MCF 10A (cell line): ENCODE results near the gene GPR132. TPM values are rescaled to one million over a fixed set of nuclear protein-coding genes. Genes with fewer than 3 reads are reported as not detected.

ENCODE experiments used
- BruUV-seq: library from RNA; stranded (reverse); fragments of 400-500 nt; replicated peaks from 2 replicates; lab custom pipeline; 2021; lab: Mats Ljungman, UMichigan
- CTCF ChIA-PET: fragments of 300-600 bp; sonication (Branson Sonifier 250); formaldehyde crosslinking; extraction: SDS; loops from one replicate; lab custom pipeline; 2021; ENCODE audit warnings: antibody characterized with exemption, inconsistent platforms; lab: Yijun Ruan, JAX
- POLR2A ChIA-PET: fragments of 300-600, 350-650 bp; sonication (Branson Sonifier 250); formaldehyde crosslinking; extraction: SDS; loops from one replicate; lab custom pipeline; 2020; ENCODE audit warnings: antibody characterized with exemption, inconsistent platforms; lab: Yijun Ruan, JAX
- DNase-seq: peaks from one replicate; pipeline ENCODE4 v3.0.0-alpha.2; 2018; ENCODE audit not compliant: unreplicated experiment
- H3K27ac Mint-ChIP-seq: one replicate; pipeline ENCODE4 v1.8.0; 2022; ENCODE audit warnings: mild to moderate bottlenecking, low read depth, mixed read lengths; ENCODE audit not compliant: unreplicated experiment
- H3K27me3 Mint-ChIP-seq: one replicate; pipeline ENCODE4 v1.8.0; 2022; ENCODE audit warnings: mixed read lengths; ENCODE audit not compliant: insufficient read depth, unreplicated experiment
- H3K36me3 Mint-ChIP-seq: one replicate; pipeline ENCODE4 v1.8.0; 2022; ENCODE audit warnings: mild to moderate bottlenecking, moderate library complexity, mixed read lengths; ENCODE audit not compliant: insufficient read depth, unreplicated experiment
- H3K4me1 Mint-ChIP-seq: one replicate; pipeline ENCODE4 v1.8.0; 2022; ENCODE audit warnings: mixed read lengths; ENCODE audit not compliant: insufficient read depth, unreplicated experiment
- H3K4me3 Mint-ChIP-seq: one replicate; pipeline ENCODE4 v1.8.0; 2022; ENCODE audit warnings: mild to moderate bottlenecking, moderate library complexity, mixed read lengths; ENCODE audit not compliant: unreplicated experiment
- H3K9me3 Mint-ChIP-seq: one replicate; pipeline ENCODE4 v1.8.0; 2022; ENCODE audit warnings: mixed read lengths; ENCODE audit not compliant: unreplicated experiment
- intact Hi-C: fragments of 100-400 bp; cut with micrococcal nuclease; formaldehyde crosslinking; loops from 2 replicates; pipeline ENCODE4 v1.14.1; 2022
- total RNA-seq: library from RNA; stranded (reverse); gene quantifications from 2 replicates; pipeline ENCODE4 v1.2.3, GENCODE V29; 2022
- TF ChIP-seq, protein P1 (sequence below): fragments of 200-600 bp; IDR thresholded peaks from one replicate; pipeline ENCODE4 v1.8.0; 2022; ENCODE audit warnings: antibody characterized with exemption, mild to moderate bottlenecking; ENCODE audit not compliant: unreplicated experiment

Gene GPR132
- total RNA-seq, 1 experiment from 2014 or later, result 0.42 TPM

DNA sequence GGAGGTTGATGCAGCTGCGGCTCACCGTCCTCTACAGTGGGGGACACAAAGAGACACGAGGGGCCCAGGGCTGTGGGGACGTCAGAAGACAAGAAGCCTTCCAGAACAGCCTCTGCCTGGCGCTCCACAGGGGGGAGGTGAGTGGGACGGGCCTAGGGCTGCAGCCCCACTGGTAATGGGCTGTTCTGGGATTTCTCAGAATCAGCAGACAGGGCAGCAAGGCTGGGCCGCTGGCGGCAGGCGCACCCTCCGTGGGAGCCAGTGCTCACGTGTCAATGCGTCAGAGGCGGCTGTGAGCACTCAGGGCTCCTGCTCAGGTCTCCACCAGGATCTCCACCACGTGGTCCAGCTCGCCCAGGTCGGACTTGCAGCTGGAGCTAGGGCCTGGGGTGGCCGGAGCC is 54.3 kb downstream of the GPR132 start:
- no peak for DNase-seq
- intact Hi-C loops, result no loop called here
- CTCF ChIA-PET, result interaction anchor here (0.5 to 0.7 kb wide), 3 partner anchors 24 to 341 kb away, joined by 3 to 6 read pairs (median 3); no protein-coding TSS in a partner anchor
- TF ChIP-seq, protein P1, sequence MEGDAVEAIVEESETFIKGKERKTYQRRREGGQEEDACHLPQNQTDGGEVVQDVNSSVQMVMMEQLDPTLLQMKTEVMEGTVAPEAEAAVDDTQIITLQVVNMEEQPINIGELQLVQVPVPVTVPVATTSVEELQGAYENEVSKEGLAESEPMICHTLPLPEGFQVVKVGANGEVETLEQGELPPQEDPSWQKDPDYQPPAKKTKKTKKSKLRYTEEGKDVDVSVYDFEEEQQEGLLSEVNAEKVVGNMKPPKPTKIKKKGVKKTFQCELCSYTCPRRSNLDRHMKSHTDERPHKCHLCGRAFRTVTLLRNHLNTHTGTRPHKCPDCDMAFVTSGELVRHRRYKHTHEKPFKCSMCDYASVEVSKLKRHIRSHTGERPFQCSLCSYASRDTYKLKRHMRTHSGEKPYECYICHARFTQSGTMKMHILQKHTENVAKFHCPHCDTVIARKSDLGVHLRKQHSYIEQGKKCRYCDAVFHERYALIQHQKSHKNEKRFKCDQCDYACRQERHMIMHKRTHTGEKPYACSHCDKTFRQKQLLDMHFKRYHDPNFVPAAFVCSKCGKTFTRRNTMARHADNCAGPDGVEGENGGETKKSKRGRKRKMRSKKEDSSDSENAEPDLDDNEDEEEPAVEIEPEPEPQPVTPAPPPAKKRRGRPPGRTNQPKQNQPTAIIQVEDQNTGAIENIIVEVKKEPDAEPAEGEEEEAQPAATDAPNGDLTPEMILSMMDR, result no peak
- H3K27me3 Mint-ChIP-seq, result no peaks in the 10 kb centered on the region
- peaks cover 58% of the 10 kb centered on the region for H3K36me3 Mint-ChIP-seq
- H3K27ac Mint-ChIP-seq, result no peak overlapping the region
- no peak overlapping the region for H3K4me3 Mint-ChIP-seq
- no TSS peak for BruUV-seq
- peaks cover 19% of the 10 kb centered on the region for H3K4me1 Mint-ChIP-seq
- no peaks in the 10 kb centered on the region for H3K9me3 Mint-ChIP-seq
- POLR2A ChIA-PET, result no interaction called here

DNA sequence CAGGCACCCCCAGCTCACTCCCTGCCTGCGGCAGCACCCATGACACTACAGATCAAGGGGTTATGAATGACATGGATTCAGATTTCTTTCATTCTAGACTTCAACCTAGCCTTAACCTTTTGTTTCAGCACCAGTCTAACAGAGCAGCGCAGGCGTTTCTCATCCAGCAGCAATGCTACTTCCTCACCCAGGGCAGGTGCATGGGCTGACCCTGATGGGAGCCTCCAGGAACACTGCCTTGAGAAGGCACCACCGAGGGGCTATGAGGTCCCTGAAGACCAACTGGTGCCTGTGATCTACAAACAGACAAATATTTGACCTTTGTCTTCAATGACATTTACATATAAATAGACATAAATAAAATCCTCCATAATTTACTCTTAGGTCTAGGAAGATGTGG is 55.1 kb downstream of the GPR132 start:
- DNase-seq, result no peak
- BruUV-seq, result TSS peak; percentile 19
- CTCF ChIA-PET, result no interaction called here
- H3K27ac Mint-ChIP-seq, result no peak overlapping the region
- H3K36me3 Mint-ChIP-seq, result peaks cover 52% of the 10 kb centered on the region
- no peaks in the 10 kb centered on the region for H3K27me3 Mint-ChIP-seq
- TF ChIP-seq, protein P1, result no peak
- no peaks in the 10 kb centered on the region for H3K9me3 Mint-ChIP-seq
- intact Hi-C loops, result no loop called here
- peaks cover 18% of the 10 kb centered on the region for H3K4me1 Mint-ChIP-seq
- no peak overlapping the region for H3K4me3 Mint-ChIP-seq
- POLR2A ChIA-PET, result no interaction called here

DNA sequence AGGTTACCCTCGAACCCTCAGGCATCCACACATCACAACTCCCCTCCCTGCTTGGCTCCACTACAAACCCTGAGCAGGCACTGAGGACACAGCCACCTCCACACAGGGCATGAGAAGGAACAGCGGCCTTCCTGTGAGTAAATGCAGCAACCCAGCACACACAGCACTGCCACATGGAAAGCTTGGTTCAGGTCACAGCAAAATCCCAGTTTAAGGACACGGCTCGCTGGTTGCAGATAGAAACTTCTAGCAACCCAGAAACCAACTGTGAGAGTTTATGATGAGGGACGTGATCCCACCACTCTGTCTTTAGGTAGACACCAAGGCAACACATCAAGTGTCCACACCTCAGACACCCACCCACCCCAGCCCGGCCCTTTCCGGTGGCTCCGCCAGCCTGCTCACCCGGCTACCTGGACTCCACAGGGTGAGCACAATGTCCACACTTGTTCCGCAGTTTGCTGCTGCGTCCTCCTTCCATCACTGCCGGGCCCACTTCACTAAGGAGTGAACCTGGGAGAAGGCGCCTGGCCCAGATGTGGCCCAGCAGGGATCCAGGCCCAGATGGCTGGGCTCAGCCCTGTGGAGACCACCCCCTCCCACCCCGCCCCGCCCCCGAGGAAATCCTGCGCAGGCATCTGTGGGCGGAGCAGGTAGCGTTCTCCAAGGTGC is 57.5 kb downstream of the GPR132 start:
- TF ChIP-seq, protein P1, result no peak
- Mint-ChIP-seq H3K4me3 (no peak overlapping the region), H3K27ac (no peak overlapping the region), H3K9me3 (no peaks in the 10 kb centered on the region), H3K27me3 (no peaks in the 10 kb centered on the region), H3K36me3 (peaks cover 45% of the 10 kb centered on the region), H3K4me1 (no peaks in the 10 kb centered on the region)
- ChIA-PET POLR2A (no interaction called here), CTCF (interaction anchor here (0.7 kb wide), 1 partner anchor 25 kb away, joined by 3 read pairs; no protein-coding TSS in a partner anchor)
- intact Hi-C loops, result no loop called here
- BruUV-seq, result no TSS peak
- no peak for DNase-seq

DNA sequence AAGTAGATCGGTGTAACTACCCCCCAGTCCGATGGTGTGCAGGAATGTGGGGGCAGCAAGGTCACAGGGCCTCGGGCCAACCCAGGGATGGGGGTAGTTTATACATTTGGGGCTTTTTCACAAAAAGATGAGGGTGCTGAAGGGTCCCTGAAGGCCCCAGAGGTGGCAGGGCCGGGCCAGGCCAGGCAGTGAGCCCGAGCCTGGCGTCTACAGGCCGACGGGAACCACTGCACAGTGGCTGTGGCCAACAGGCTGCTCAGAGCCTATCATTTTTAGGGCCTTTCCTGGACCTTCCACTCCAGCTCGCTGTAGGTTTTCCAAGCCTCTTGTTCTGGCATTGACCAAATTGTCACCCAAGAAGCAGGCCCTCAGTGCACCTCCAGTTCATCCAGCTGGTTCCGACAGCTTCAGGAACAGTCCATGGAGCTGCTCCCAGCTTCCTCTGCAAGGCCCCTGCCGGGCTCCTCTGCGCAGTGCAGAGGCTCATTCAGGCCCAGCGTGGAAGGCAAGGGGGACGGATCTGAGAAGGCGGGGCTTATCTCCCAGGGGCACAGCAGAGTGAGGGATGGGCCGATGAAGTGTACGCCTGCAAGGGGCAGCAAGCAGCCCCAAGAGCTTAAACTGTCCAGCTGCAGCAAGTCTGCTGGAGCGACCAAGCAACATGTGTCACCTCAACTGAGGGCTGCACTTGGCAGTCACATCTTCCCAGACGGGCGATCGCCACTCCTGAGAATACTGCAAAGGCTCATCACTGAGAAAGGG is 58.2 kb downstream of the GPR132 start:
- no peaks in the 10 kb centered on the region for H3K9me3 Mint-ChIP-seq
- H3K4me3 Mint-ChIP-seq, result no peak overlapping the region
- no peak overlapping the region for H3K27ac Mint-ChIP-seq
- ChIA-PET CTCF (no interaction called here), POLR2A (no interaction called here)
- TF ChIP-seq, protein P1, result no peak
- no TSS peak for BruUV-seq
- intact Hi-C loops, result no loop called here
- peaks cover 41% of the 10 kb centered on the region for H3K36me3 Mint-ChIP-seq
- no peaks in the 10 kb centered on the region for H3K4me1 Mint-ChIP-seq
- DNase-seq, result no peak
- H3K27me3 Mint-ChIP-seq, result no peaks in the 10 kb centered on the region
